ENCODE data around the gene ZNF175.

The ZNF175 gene

GRCh38 chr19:51637362-51637978, 66.4 kb downstream of the ZNF175 start:
- no peak for DNase-seq

GRCh38 chr19:51639916-51640315, 68.8 kb downstream of the ZNF175 start:
- no peak for DNase-seq

- no peak for DNase-seq
These were observed 69.3 kb downstream of the ZNF175 start for GRCh38 chr19:51640386-51640785.

- DNase-seq, result no peak
These were observed 70.6 kb downstream of the ZNF175 start for GRCh38 chr19:51641648-51642047.

Measured in NCI-H2081 (cell line).